Astrocyte of the cerebellum (primary cell): Measurements from ENCODE around the gene CHAF1A.

Experiments used
- DNase-seq: peaks from one replicate; pipeline ENCODE4 v3.0.0-alpha.2; 2011; ENCODE audit warnings: low read depth
- H3K4me3 ChIP-seq: 2 replicates; pipeline ENCODE4 v1.5.1; 2011; ENCODE audit warnings: mild to moderate bottlenecking, low read depth, low read length, moderate library complexity
- CTCF ChIP-seq: IDR thresholded peaks from 2 replicates; pipeline ENCODE4 v1.5.1; 2012; ENCODE audit warnings: low read length, low read depth, moderate library complexity, mild to moderate bottlenecking; ENCODE audit errors: missing control alignments
- in situ Hi-C: cut with HindIII; loops from 2 replicates; pipeline ENCODE4 v1.10.0; 2017; ENCODE audit warnings: low sequenced_read_pairs

Gene CHAF1A

GRCh38 chr19:4379383-4380253, 22.8 kb upstream of the CHAF1A start:
- no peak for DNase-seq
- no peak overlapping the region for H3K4me3 ChIP-seq
- in situ Hi-C loops: no loop called here

GRCh38 chr19:4380254-4380727, 22.1 kb upstream of the CHAF1A start:
- H3K4me3 ChIP-seq: no peak overlapping the region
- no peak for TF ChIP-seq CTCF
- in situ Hi-C loops: no loop called here
- no peak for DNase-seq

More at GRCh38 chr19:4379383-4380253, 22.8 kb upstream of the CHAF1A start:
- no peak for TF ChIP-seq CTCF

- no peak for TF ChIP-seq CTCF
- in situ Hi-C loops: no loop called here
- no peak overlapping the region for H3K4me3 ChIP-seq
- no peak for DNase-seq
These were observed 17.0 kb upstream of the CHAF1A start for GRCh38 chr19:4385291-4386040.

- peak; percentile 18 for TF ChIP-seq CTCF
- in situ Hi-C loops: no loop called here
- DNase-seq: no peak
These were observed 16.2 kb upstream of the CHAF1A start for GRCh38 chr19:4386041-4386782.

GRCh38 chr19:4388337-4389063, 13.9 kb upstream of the CHAF1A start:
- in situ Hi-C loops: no loop called here
- no peak for DNase-seq
- no peak overlapping the region for H3K4me3 ChIP-seq
- TF ChIP-seq CTCF: no peak

More at GRCh38 chr19:4386041-4386782, 16.2 kb upstream of the CHAF1A start:
- H3K4me3 ChIP-seq: no peak overlapping the region

- TF ChIP-seq CTCF: no peak
- in situ Hi-C loops: no loop called here
- DNase-seq: no peak
- no peak overlapping the region for H3K4me3 ChIP-seq
These were observed 13.4 kb upstream of the CHAF1A start for GRCh38 chr19:4389064-4389375.
